IMR-90 (cell line): ENCODE results near the gene ANKRD65.

ENCODE experiments used
- BHLHE40 ChIP-seq: fragments of 150-350 bp; IDR thresholded peaks from 2 replicates; pipeline ENCODE4 v1.6.1; 2016; ENCODE audit warnings: mild to moderate bottlenecking, low read depth, low read length
- FOS ChIP-seq: fragments of 150-350 bp; IDR thresholded peaks from 2 replicates; pipeline ENCODE4 v1.6.1; 2016; ENCODE audit warnings: low read depth, low read length
- POLR2A ChIP-seq: IDR thresholded peaks from 2 replicates; pipeline ENCODE4 v1.6.1; 2012; ENCODE audit warnings: mild to moderate bottlenecking, low read depth, low read length
- RAD21 ChIP-seq: IDR thresholded peaks from 2 replicates; pipeline ENCODE4 v1.6.1; 2012; ENCODE audit warnings: low read length, improper control_type of control experiment
- RFX5 ChIP-seq: IDR thresholded peaks from 2 replicates; pipeline ENCODE4 v1.8.0; 2012; ENCODE audit warnings: low read depth, mild to moderate bottlenecking, low read length, moderate library complexity
- SMC3 ChIP-seq: fragments of 150-350 bp; IDR thresholded peaks from 2 replicates; pipeline ENCODE4 v1.6.1; 2016; ENCODE audit warnings: low read depth, mild to moderate bottlenecking, antibody characterized with exemption, low read length, moderate library complexity
- TF ChIP-seq, protein P1 (sequence below): conservative IDR thresholded peaks from 2 replicates; pipeline ENCODE4 v1.5.1; 2012; ENCODE audit warnings: mild to moderate bottlenecking, low read depth, low read length, improper control_type of control experiment

DNA sequence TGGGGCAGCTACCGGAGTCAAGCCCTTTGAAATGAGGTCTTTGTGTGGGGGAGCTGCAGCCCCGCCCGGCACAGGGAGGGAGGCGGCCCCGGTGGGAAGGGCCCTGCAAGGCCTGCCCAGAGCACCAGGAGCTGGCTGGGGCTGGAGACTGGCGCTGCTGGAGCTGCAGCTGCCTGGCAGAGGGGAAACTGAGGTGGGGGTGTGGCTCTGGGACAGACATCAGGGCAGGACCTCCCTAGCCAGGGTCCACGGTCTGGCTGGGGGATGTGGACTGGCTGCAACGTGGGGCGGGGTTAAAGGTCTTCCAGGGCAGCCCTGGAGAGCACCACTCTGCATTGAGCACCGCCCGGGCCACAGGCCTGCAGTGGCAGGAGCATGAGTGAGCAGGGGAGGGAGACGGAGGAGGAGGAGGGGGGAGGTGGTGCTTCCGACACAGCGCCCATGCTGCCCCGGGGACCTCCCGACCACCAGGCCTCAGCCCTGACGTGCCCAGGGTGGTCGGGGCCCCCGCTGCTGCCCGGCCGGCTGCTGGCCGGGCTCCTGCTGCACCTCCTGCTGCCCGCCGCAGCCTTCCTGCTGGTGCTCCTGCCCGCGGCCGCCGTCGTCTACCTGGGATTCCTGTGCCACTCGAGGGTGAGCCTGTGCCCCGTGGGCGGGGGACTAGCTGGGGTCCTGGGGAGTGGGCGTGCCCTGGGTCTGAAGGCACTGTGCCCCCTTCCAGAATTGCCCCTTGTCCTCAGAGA is 4.8 kb upstream of the ANKRD65 start:
- TF ChIP-seq POLR2A (no peak), RFX5 (no peak), RAD21 (no peak), BHLHE40 (no peak), SMC3 (no peak), FOS (no peak)
- TF ChIP-seq, protein P1, sequence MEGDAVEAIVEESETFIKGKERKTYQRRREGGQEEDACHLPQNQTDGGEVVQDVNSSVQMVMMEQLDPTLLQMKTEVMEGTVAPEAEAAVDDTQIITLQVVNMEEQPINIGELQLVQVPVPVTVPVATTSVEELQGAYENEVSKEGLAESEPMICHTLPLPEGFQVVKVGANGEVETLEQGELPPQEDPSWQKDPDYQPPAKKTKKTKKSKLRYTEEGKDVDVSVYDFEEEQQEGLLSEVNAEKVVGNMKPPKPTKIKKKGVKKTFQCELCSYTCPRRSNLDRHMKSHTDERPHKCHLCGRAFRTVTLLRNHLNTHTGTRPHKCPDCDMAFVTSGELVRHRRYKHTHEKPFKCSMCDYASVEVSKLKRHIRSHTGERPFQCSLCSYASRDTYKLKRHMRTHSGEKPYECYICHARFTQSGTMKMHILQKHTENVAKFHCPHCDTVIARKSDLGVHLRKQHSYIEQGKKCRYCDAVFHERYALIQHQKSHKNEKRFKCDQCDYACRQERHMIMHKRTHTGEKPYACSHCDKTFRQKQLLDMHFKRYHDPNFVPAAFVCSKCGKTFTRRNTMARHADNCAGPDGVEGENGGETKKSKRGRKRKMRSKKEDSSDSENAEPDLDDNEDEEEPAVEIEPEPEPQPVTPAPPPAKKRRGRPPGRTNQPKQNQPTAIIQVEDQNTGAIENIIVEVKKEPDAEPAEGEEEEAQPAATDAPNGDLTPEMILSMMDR: no peak
